HG02588 (cell line): Measurements from ENCODE around the gene HEXIM2.
A peak's percentile ranks its signal among the peaks of the same experiment; 100 is the strongest.
"Not testable (repeated sequence)": the region's sequence is repeated elsewhere in the genome, so short reads cannot be mapped to it uniquely, and the experiment has no call there.

Experiments used
- ATAC-seq: cut with Tn5 transposase; IDR thresholded peaks from one replicate; pipeline ENCODE4 v1.9.1; 2021; ENCODE audit warnings: mild to moderate bottlenecking, moderate library complexity; ENCODE audit not compliant: unreplicated experiment

Gene HEXIM2

DNA sequence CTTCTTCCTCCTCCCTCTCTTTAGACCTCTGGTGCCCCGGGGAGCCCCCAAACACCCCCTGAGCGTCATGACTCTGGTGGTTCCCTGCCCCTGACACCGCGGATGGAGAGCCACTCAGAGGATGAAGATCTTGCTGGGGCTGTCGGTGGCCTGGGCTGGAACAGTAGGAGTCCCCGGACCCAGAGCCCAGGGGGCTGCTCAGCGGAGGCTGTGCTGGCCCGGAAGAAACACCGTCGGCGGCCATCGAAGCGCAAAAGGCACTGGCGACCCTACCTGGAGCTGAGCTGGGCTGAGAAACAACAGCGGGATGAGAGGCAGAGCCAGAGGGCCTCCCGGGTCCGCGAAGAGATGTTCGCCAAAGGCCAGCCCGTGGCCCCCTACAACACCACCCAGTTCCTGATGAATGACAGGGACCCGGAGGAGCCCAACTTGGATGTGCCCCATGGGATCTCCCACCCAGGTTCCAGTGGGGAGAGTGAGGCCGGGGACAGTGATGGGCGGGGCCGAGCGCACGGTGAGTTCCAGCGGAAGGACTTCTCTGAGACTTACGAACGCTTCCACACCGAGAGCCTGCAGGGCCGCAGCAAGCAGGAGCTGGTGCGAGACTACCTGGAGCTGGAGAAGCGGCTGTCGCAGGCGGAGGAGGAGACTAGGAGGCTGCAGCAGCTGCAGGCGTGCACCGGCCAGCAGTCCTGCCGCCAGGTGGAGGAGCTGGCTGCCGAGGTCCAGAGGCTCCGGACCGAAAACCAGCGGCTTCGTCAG is 7.5 kb downstream of the HEXIM2 start:
- no peak for ATAC-seq

DNA sequence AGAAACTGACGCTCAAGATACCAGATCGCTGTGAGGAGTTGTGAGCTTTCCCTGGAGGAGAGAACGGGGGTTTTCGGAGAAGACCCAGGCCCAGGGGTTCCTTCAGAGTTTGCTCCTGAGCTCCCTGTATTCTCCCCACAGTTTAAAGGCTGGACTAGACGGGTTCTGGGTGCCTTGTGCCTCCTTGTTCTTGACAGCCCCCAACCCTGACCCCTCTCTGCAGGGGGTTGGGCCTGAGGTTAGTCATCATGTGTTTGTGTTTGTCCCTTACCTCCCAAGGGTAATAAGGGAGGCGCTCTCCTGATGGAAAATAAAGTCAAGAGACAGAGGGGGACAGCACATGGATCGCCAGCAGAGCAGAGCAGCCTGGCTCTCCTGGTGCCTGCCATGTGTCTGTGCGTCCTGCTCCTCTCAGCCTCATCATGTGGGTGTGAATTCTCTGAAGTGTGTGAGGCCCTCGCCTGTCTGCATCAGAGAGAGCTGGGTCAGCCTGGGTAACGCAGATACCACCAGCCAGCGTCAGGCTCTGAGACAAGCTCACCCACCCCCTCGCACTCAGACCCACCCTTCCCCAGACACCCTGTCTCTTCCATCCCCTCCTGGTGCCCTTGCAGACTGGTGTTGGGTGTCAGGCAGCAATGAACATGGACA is 8.7 kb downstream of the HEXIM2 start:
- ATAC-seq = no peak

DNA sequence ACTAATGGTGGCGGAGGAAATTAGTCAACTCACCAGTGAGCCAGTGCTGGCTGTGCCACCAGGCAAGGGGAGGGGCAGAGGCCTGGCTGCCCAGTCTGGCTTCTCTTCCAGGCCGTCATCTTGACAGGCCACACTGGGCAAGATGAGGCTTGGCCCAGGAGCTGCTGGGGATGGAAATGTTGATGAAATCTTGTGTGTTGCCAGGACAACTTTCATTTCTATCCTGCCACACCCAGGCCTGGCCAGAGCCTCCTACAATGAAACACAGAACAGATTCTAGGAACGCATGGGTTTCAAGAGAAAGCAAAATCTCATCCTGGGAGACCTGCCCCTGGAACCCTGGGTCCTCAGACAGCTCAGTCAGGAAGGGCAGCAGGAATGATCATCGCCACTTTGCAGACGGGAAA is 9.3 kb downstream of the HEXIM2 start:
- ATAC-seq = no peak

DNA sequence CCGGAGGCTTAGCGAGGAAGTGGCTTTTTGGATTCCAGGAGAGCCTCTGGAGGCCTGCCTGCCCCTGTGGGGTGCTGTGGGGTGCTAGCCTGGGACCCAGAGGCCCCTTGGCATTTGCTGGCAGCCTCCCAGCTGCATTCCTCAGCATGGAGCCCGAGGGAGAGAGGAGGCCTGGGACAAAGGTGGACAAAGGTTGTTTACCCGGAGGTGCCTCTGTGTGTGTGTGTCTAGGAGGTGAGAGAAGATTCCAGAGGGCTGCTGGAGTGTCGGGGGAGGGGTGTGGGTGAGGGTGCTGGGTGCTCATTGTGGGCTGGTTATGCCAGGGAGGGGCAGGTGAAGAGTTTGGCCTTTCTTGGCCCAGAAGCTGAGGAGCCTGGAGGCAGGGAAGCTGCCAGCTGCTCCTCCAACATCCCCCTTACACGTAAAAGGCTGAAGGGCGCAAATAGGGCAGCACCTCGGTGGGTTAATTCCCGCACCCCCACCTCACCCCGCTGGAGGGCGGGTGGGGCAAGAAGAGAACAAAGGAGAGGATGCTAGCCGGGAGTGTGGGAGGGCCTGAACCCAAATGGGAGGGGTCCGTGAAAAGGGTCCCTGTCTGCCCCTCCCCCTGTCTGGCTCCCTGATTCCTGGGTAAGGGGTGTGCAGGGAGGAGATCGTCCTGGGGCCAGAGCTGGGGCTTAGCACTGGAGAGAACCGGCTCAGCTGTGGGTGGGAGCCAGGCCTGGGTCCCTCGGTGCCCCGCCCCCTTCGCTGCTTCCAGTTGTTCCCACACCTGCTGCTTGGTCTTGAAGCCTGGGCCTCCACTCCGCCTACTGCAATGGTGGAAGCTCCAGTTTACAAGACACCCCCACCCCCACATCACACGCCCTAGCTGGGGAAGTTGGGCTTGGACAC is 9.9 kb downstream of the HEXIM2 start:
- no peak for ATAC-seq

DNA sequence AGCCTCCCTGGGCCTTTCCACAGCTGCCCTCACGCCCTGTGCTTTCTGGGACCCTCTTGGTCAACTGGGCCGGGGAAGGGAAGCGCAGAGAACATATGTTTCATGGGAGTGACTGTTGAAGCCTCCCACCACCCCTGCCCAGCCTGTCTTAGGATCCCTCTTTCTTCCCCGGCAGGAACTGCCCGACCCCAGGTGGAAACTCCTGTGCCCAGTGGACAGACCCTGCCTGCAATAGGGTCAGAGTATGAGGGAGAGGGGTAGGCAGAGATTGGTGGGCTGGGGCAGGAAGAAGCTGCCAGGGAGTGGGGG is 10.5 kb downstream of the HEXIM2 start:
- ATAC-seq = no peak

DNA sequence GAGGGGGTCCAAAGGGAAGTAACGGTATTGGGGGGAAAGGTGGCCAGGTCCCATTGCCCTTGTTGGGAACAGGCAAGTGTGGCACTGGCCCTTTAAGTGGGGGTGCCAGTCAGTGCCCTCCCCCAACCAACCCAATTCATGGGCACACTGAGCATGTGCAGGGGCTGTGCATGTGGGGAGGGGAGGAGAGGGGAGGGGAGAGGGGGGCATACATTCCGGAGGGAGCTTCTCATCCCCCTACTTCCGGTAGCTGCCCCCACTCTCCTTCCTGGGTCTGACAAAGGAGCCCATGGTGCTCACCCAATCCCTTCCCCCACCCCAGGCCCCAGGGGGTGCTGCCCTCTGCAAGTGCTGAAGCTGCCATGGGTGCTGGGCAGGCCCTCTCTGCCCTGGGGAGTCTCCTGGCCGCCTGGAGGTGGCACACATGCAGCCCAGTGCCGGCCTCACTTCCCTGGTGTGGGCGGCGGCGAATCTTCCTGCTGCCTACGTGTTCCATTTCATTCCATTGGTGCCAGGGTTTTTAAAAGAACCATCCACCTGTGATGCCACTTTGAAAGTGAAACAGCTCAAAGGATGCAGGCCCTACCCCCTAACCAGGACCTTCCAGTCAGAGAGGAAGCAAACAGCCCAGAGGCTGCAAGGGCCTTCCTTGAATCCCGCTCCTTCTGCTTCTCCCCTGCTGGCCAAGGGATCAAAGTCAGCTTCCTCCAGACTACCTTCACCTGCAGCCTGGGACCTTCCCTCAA is 11.0 kb downstream of the HEXIM2 start:
- no peak for ATAC-seq

DNA sequence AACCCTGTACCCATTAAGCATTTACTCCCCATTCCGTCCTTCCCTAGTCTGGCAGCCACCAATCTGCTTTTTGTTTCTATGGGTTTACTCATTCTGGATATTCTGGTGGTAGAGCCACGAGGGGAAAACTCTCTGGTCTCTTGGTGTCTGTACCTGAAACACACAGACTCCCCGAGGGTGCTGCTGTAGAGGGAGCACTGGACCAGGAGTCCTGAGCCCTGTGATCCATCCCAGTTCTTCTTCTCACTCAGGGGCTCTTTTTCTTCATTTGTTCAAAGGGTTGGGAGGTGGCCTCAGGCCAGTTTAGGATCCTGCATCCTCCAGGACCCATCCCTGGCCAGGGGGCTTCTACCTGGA is 14.1 kb downstream of the HEXIM2 start:
- no peak for ATAC-seq

DNA sequence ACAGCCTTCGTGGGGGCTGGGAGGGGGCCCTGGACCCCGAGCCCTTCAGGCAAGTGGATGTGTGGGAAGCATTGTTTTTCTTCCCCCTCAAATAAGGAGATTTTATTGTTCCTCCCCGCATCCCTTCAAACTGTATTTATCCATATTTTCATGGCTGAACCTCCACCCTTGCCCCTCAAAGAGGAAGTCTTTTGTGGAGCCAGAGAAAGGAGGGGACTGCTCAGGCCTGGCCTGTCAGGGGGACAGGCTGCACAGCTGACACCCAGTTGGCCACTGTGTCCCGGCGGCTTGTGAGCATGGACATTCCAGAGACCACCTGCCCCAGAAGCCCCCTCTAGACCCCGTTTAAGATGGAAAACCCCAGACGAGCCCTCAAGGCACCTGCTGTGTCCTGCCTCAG is 15.9 kb downstream of the HEXIM2 start:
- no peak for ATAC-seq

DNA sequence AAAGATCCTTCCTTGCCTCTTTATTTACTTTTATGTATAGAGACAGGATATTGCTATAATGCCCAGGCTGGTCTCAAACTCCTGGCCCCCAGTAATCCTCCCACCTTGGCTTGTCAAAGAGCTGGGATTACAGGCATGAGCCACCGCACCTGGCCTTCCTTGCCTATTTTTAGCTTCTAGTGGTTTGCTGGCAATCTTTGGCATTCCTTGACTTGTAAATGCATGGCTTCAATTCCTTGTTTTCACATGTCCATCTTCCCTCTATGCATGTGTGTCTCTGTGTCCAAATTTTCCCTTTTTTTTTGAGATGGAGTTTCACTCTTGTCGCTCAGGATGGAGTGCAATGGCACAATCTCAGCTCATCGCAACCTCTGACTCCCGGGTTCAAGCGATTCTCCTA is 22.5 kb downstream of the HEXIM2 start:
- ATAC-seq = no peak

DNA sequence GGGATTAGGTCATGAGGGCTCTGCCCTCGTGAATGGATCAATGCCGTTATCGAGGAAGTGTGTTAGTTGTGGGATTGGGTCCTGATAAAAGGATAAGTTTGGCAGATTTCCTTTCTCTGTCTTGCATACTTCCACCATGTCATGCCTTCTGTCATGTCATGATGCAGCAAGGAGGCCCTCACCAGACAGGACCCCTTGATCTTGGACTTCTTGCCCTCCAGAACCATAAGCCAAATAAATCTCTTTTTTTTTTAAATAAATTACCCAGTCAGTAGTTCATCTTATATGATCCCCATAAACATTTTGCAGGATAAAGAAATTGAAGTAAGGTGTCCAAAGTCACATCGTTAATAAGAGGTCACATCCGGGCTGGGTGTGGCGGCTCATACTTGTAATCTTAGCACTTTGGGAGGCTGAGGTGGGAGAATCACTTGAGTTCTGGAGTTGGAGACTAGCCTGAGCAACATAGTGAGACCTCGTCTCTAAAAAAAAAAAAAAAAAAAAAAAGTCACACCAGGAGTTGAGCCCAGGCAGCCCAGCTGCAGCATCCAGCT is 25.2 kb downstream of the HEXIM2 start:
- no peak for ATAC-seq

DNA sequence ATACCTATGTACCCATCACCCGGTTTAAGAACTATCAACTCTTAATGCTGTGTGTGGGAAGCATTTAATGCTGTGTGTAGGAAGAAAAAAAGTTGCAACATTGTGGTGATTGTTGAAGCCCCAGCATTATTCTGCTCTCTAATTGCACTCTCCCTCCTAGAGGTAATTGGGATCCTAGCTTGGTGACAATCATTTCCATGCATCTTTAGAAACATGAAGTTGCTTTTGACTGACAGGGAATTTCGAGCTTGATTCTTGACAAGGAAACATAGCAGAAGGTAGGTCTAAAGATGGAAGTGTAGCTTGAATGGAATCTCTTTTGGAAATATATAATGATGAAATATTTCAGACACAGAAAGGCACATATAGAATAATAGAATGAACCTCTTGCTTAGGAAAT is 27.3 kb downstream of the HEXIM2 start:
- no peak for ATAC-seq

DNA sequence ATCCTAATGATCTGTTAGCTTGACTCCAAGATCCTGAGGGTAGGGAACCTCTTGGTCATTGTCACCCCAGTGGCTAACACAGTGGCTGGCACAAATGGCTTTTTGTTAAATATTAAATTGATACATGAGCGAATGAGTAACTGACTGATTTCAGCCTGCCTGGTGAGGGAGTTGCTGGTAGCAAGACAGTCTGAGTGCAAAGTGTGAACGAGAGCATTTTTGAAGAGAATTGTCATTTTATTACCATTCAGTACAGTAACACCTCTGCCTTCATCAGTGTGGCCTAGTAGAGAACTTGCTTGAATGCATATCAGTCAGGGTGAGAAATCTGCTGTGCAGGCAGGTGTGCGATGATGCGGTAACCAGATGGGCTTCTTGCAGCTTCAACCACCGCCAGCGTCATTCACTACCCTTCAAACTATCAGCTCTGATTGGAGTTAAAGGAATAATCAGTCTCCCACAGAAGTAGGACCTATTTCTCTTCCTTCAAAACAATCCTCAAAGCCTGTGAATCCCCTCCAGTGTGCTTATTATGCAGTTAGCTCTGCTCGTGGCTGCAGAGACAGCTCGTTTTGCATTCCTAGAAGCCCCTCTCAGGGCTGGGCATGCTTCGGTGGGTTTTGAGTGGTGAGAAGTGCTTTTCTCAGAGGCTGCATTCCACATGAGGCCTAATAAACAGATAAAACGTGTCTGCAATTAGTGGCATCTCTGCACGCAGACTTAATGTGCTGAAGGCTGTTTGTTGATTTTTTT is 29.0 kb downstream of the HEXIM2 start:
- no peak for ATAC-seq

DNA sequence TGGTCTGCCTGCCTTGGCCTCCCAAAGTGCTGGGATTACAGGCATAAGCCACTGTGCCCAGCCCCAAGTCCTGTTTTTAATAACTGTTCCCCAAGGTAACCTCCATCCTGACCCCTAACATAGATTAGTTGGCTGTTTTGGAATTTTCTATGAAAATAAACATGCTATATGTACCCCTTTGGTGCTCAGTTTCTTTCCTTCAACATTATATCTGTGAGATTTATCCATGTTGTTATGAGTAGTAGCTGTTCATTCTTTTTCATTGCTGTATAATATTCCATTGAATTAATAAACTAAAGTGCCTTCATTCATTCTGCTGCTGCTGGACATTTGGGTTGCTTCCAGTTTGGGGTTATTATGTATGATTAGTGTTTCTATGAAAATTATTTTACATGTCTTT is 33.7 kb downstream of the HEXIM2 start:
- ATAC-seq = no peak

DNA sequence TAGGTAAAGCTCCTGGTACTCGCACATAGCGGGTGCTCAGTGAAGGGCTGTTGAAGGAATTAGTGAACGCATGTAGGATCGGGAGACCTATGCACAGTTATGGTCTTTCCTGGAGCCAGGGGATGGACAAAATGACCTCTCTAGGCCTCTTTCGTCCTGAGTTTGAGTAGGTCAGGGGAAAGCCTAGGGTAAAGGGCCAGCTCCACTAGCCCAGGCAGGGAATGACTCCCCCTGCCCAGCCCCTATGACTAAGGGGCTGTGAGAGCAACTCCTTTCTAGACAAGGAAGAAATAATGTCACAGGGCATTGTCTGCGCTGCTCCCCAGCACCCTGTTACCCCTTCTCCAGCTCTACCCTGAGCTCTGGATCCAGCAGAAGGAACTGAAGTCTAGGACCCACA is 35.4 kb downstream of the HEXIM2 start:
- no peak for ATAC-seq

DNA sequence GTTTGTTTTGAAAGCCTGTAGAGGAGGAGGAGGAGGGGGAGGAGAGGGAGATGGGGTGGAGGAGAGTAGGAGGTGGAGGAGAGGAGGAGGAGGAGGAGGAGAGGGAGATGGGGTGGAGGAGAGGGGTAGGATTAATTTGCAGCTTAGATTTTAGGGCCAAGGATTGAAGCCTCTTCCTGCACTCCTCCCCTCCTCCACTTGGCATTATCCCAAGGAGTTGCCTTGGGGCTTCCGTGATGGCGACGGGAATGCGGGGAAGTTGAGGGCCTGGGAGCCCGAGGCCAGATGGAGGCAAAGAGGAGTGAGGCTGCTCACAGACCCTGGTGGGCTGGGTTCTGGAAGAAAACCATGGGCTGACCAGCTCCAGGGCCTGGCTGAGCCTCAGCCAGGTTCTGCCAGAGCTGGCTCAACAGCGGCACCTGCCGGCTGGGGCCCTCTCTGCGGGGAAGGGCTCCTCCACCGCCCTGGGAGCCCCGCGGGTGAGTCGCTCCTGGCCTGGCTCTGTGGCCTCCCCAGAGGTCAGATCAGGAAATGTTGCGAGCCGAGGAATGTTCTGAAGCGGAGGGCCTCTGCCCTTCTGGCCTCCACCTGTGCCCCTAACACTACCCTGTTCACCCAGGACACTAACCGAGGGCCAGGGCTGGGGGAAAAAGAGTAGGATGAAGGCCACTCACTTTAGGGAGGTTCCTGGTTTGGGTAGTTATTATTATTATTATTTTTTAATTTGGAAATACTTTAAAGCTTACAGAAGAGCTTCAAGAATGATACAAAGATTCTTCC is 36.1 kb downstream of the HEXIM2 start:
- peak; percentile 87 for ATAC-seq

DNA sequence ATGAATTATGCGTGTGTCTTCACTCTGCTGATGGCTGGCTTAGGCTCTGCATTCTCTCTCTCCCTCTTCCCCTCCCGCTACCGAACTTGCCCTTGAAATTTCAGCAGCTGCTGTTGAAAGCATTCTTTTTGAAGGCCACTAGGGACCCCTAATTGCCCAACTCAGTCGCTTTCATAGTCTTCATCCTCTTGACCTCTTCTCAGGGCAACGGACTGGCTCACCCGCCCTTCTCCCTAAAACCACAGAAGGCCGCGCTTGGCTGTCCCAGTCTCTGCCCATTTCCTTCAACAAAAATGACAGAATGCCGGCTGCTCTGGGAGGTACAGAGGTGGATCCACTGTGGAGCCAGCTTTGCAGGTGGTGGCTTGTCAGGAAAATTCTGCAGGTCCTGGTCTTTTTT is 39.0 kb downstream of the HEXIM2 start:
- ATAC-seq = no peak

DNA sequence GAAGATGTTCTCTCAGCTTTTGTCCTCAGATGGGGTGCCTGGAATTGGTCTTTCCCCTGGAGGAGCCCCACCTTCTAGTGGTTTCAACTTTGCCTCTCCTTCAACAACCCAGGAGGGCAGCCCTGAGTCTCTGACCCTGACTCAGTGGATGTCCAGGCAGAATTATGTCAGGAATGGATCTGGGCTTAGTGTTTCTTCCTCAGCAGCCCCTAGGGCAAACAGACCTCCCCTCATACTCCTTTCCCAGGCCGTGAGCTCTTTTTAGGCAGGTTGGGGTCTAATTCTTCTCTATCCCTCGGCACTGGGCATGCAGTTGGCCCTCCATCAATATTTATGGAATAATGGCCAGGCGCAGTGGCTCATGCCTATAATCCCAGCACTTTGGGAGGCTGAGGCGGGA is 39.8 kb downstream of the HEXIM2 start:
- no peak for ATAC-seq

DNA sequence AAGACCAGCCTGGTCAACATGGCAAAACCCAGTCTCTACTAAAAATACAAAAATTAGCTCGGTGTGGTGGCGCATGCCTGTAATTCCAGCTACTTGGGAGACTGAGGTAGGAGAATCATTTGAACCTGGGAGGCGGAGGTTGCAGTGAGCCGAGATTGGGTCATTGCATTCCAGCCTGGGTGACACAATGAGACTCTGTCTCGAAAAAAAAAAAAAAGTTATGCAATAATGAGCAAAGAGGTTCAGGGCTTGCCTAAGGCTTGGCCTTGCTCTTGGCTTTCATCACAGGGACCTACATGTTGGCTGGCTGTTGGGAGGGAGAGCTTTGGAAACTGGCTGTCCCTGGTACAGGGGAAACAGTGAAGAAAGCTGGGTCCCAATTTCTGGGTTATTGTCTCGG is 40.2 kb downstream of the HEXIM2 start:
- not testable (repeated sequence) for ATAC-seq

DNA sequence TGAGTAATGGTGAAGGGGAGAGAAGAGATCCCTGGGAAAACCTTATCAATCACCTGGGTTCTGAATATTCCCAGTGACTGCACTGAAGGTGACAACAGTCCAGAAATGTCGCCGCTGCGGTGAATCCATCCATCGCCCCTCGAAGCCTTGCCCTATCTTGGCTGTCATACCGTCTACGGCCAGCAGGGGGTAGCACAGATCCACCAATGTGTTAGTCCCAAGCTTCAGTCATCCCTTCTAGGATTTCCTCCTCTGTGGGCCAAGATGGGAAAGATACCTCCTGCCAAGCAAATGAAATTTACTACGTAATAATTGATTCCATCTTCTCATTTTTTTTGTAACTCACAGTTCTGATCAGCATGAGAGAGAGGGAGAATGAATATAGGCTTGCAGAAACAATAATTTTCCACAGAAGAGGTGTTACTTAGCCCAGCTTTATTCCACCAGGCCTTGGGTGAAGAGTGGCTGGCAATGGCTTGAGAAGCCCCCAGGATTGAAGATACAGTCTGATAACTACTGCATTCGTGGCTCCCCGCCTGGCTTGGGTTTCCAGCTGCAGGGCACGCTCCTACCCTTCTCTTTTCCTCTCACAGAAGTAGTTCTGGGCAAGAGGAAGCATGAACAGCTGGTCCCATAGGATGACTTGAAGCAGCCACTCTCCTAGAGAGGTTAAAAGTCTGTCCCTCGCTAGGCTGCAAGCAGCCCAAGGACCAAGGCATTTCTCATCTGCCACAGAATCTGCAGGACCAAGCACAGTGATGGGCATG is 57.4 kb downstream of the HEXIM2 start:
- no peak for ATAC-seq
